ENCODE results near the gene POP5.
"Not testable (repeated sequence)": the region's sequence is repeated elsewhere in the genome, so short reads cannot be mapped to it uniquely, and the experiment has no call there.

POP5 gene

DNA sequence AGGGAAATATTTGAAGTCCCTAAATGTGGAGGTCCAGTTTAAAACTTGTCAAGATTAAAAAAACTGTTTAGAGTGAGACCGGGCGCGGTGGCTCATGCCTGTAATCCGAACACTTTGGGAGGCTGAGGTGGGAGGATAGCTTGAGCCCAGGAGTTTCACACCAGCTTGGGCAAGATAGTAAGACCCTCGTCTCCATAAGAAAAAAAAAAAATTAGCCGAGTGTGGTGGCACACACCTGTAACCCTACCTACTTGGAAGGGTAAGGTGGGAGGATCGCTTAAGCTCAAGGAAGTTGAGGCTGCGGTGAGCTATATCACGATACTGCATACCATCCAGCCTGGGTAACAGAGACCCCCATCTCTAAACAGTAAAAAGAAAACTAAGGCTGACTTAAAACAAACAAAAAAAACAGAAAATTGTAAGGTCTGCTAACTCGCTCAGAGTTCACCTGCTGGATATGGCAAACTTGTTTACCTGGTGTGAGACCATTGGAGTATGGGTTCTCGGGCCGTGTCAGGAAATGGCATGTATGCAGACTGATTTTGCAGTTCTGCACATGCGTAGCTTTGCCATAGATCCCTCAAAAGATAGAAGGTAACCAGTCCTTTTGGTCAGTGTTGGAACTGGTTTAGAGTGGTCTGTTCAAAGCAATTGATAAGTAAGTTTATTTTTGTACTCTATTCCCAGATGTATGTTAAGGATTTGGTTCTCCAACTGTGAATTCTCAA lies 45.0 kb downstream of the POP5 start:
- DNase-seq = no peak

DNA sequence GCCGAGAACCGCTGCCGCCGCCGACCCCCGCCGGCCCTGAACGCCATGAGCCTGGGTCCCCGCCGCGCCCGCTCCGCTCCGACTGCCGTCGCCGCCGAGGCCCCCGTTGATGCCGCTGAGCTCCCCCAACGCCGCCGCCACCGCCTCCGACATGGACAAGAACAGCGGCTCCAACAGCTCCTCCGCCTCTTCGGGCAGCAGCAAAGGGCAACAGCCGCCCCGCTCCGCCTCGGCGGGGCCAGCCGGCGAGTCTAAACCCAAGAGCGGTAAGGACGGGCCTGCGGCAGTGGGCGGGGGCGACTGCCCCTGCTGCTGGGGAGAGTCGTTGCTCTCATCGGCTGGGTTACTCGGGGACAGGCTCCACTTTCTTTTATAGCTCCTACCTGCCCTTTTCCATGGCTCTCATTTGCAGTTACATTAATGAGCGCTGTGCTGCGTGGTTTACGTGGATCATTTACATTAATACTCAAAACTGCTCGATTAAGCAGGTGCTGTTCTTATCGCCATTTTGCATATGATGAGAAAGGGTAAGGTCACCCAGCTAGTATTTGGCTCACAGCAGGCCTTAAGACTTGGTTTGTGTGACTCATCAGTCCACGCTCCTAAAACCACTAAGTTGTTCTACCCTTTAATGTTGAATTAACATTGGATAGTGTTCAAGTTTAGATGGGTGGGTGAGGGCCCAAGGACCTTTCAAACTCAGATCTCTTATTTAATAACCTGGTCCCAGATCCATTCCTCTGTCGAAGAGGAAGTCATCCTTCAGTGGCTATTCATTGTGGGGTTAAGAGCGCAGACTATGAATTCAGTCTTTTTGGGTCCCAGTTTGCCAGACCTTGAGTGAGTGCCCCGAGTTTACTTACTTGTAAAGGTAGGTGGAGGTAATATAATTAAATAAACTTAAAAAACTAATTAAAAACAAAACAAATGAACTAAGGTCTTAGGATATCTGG lies 46.2 kb downstream of the POP5 start:
- DNase-seq = peak; percentile 57

DNA sequence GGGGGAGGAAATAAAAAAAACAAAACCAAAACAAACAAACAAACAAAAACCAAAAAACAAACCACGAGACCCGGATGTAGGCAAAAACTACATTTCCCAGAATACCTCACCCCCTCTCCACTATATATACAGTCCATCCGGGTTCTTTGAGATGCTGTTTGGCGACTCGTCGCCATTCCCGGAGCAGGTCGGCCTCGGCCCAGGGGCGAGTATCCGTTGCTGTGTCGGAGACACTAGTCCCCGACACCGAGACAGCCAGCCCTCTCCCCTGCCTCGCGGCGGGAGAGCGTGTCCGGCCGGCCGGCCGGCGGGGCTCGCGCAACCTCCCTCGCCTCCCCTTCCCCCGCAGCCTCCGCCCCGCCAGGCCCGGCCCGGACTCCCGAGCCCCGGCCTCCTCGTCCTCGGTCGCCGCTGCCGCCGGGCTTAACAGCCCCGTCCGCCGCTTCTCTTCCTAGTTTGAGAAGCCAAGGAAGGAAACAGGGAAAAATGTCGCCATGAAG lies 46.9 kb downstream of the POP5 start, which contains the start of gene RNF10:
Gene RNF10 (plus strand): TSS at position 154 of the 500 bp plus-strand sequence. CDS start 456 bp downstream, outside the sequence.
- DNase-seq = peak; percentile 88

DNA sequence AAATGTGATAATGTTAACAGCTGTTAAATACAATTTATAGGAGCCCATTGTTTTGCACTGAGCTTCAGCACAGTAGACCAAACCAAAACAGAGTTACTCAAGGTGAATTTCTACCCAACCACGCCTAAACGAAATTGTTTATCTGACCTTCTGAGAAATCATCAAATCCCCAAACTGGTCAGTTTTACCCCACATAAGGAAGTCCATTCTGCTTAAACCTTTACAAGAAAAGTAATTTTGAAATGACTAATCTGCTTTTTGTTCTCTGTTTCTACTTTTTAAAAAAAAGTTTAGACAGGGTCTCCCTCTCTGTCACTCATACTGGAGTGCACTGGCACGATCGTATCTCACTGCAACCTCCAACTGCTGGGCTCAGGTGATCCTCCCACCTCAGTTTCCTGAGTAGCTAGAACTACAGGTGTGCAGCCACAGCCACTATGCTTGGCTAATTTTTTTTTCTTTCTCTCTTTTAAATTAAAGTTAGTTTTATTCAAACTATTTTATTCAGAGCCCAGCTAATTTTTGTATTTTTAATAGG lies 48.4 kb downstream of the POP5 start:
- DNase-seq = no peak

DNA sequence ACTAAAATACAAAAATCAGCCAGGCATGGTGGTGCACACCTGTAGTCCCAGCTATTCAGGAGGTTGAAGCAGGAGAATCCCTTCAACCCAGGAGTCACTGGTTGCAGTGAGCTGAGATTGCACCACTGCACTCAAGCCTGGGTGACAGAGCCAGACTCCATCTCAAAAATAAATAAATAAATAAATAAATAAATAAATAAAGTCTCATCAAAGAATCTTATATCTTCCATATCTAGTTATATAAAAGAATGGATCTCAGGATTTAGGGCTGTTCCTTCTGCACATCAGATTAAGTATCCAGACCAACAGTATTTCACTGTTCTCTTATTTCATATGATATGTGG lies 50.8 kb downstream of the POP5 start:
- DNase-seq = not testable (repeated sequence)

DNA sequence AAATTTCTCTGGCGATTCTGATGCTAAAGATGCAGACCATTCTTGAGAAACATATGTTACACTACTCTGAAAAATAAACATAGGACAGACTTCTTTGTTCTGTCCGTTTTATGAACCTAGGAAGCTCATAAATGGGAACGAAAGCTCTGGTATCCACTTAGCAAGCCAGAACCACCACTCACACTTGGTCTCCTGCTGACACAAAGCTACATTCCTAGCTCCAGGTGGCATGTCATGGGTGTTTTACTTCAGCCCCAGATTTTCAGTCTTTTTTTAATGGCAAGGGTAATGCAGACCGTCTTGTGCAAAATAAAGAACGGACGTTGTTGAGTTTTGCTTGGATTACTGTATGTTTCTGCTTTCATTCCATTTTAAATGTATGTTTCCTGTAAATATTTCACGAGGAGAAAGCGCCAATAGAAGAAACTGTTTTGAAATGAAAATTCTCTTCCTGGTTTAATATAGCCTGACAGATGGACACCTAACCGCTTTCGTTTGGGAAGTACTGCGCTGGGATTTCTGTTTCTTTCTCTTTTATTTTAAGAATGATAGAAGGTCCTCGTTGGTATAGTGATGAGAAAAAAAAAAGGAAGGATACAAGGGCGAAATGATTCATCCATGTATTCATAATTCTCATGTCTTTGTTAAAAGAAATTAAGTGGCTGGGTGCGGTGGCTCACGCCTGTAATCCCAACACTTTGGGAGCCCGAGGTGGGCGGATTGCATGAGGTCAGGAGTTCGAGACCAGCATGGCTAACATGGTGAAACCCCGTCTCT lies 51.4 kb downstream of the POP5 start:
- DNase-seq = no peak

DNA sequence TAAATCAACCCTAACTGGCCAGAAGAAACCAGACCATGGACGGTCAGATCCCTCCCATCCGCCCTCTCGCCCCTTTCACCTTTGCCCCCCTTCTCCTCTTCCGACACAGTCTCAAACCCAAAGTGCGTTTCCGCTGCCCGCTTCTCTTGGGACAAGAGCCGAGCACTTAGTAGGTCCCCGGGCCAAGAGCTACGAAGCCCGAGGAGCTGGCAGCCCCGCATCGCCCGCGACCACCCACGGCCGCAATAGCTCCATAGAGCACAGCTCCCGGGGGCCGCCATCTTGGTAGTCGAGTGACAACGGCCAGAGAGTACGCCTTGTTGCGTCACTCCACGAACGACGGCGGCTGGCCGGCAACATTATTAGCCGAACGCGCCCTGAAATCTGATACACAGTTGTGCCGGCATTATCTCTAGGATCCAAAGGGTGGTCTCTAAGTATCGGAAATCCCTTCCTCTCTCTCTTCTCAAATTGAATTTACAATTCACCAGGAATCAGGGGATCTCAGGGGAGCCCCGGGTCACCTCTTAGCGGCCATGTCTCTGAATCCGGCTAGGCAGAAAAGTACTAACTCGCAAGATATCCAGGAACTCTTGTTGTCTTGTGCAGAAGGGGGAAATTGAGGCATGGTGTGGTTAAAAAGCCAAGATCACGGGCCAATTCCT lies 52.2 kb downstream of the POP5 start, which contains the start of gene COQ5:
Gene COQ5 (minus strand): TSS at position 298 of the 665 bp plus-strand sequence. CDS start 17 bp downstream, at position 281.
- peak; percentile 96 for DNase-seq
